ENCODE results near the gene XYLT1. TPM values are rescaled to one million over a fixed set of nuclear protein-coding genes. Genes with fewer than 3 reads are reported as not detected.

The XYLT1 gene
- total and polyA plus RNA-seq, 2 of the 8 experiments (the other 6 are each of a cell fraction or from before 2014, with no cell fraction given) = 6.6 to 25.4 TPM

- Histone ChIP-seq H2BK120ac (replicated peaks; ENCODE audit: low read depth, low read length) (no peak overlapping the region), H3K4me3 (ENCODE audit: extremely low read depth in 1 of 4, insufficient read depth in 2 of 4, low read depth in 3 of 4, low read length in 4 of 4) (no peak overlapping the region), H3K79me1 (ENCODE audit: low read depth, low read length) (no peaks in the 10 kb centered on the region; the same call in 1 of the 2 replicates), H2AK5ac (ENCODE audit: low read depth, low read length) (no peak overlapping the region), H4K20me1 (replicated peaks in 1 of 2; ENCODE audit: control insufficient read depth in 1 of 2, insufficient read depth in 2 of 2, low read length in 2 of 2) (peaks cover 0 to 2% of the 10 kb centered on the region in 2 experiments), H3K23me2 (ENCODE audit: low read depth, low read length) (no peaks in the 10 kb centered on the region), H3K27ac (ENCODE audit: low read depth, low read length) (no peak overlapping the region), H3K18ac (ENCODE audit: extremely low read depth, low read length) (no peak overlapping the region), H4K91ac (replicated peaks; ENCODE audit: insufficient read length, low read length) (no peak overlapping the region), H3K4me1 (replicated peaks in 1 of 4; ENCODE audit: control insufficient read depth in 3 of 4, insufficient read depth in 4 of 4, low read length in 3 of 4) (no peaks in the 10 kb centered on the region), H2BK12ac (ENCODE audit: low read depth, low read length) (no peak overlapping the region), H3K27me3 (replicated peaks in 1 of 4; ENCODE audit: control insufficient read depth in 3 of 4, extremely low read depth in 1 of 4, insufficient read depth in 3 of 4, low read length in 3 of 4) (no peaks in the 10 kb centered on the region), H3K56ac (replicated peaks; ENCODE audit: insufficient read length, low read depth, low read length) (no peak overlapping the region), H2AFZ (ENCODE audit: low read length) (no peak overlapping the region), H2BK5ac (ENCODE audit: low read depth, low read length) (no peak overlapping the region), H3K9me3 (ENCODE audit: insufficient read depth in 2 of 2, low read depth in 1 of 2, low read length in 1 of 2) (no peaks in the 10 kb centered on the region), H2BK20ac (ENCODE audit: low read length) (no peak overlapping the region), H4K8ac (ENCODE audit: extremely low read depth, insufficient read depth, low read length) (no peak overlapping the region), H3K4me2 (ENCODE audit: insufficient read depth in 1 of 2, low read depth in 2 of 2, low read length in 2 of 2) (no peak overlapping the region), H2BK15ac (ENCODE audit: low read length) (no peak overlapping the region), H3K79me2 (ENCODE audit: control insufficient read depth in 1 of 2, insufficient read depth in 2 of 2, low read length in 2 of 2) (no peaks in the 10 kb centered on the region), H3K36me3 (ENCODE audit: control insufficient read depth in 2 of 4, insufficient read depth in 4 of 4, low read length in 3 of 4) (no peaks in the 10 kb centered on the region), H4K5ac (ENCODE audit: insufficient read length, low read depth, low read length) (no peak overlapping the region), H3K4ac (replicated peaks; ENCODE audit: insufficient read length, low read depth, low read length) (no peak overlapping the region), H3K14ac (ENCODE audit: insufficient read length) (no peak overlapping the region), H3K23ac (ENCODE audit: insufficient read length) (no peak overlapping the region), H3K9ac (replicated peaks in 1 of 4; ENCODE audit: extremely low read depth in 1 of 4, low read depth in 3 of 4, low read length in 3 of 4) (no peak overlapping the region)
- 94% methylated on average over 10 of the region's 10 CpGs; no CpG with 5 or more reads in 1 of the 2 experiments for WGBS, 2 experiments (ENCODE audit: extremely low coverage in 1 of 2, insufficient coverage in 1 of 2, insufficient read length in 1 of 2, insufficient replicate concordance in 2 of 2, low coverage in 1 of 2, low lambda C conversion rate in 2 of 2, missing lambda C conversion rate in 1 of 2)
- ChIA-PET POLR2A (ENCODE audit: partially characterized antibody) (no interaction called here), CTCF (ENCODE audit: partially characterized antibody) (interaction anchor here (0.6 to 1.6 kb wide), 6 partner anchors 9 to 678 kb away, joined by 3 read pairs; no protein-coding TSS in a partner anchor)
- FAIRE-seq (no peak), DNase-seq (ENCODE audit: low read depth in 1 of 2, low spot score in 2 of 2) (no peak)
- no peak for TF ChIP-seq RFX5 (IDR thresholded peaks at IDR 0.05; ENCODE audit: borderline replicate concordance, low read depth, low read length)
- TF ChIP-seq PHF8 (conservative IDR thresholded peaks at IDR 0.05; ENCODE audit: low read depth, low read length) = no peak
- no peak for TF ChIP-seq MAFK (IDR thresholded peaks at IDR 0.05; ENCODE audit: low read depth, low read length)
- TF ChIP-seq RNF2 (IDR thresholded peaks at IDR 0.05; ENCODE audit: borderline replicate concordance, low read depth, low read length, missing control alignments, poor library complexity, severe bottlenecking) = no peak
These were observed 223.6 kb downstream of the XYLT1 start for GRCh38 chr16:17246974-17247732.

All from H1 (cell line).